Measurements from ENCODE around the gene ASB18. TPM values are rescaled to one million over a fixed set of nuclear protein-coding genes. Genes with fewer than 3 reads are reported as not detected.

The ASB18 gene
- total and polyA plus RNA-seq, 8 donors = not detected

DNA sequence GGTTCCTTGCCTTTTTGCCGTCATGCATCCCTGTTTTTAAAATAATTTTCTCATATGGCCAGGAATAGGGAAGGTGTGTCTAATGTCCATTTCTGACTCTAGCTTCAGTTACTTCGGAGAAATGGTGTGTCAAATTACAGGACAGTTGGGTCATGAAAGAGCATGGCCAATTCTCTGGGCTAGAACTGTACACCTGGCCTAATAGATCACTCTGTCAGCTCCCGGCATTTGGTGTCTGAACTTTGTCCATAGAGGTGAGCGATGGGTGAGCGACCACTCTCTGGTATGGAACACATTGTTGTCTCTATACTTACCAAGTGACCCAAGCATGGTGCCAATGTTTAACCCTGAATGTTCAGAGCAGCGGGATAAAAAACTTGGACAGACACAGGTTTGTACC is 38.3 kb upstream of the ASB18 start:
- Histone ChIP-seq H3K4me3 (no peak overlapping the region), H3K4me1 (no peaks in the 10 kb centered on the region), H3K27me3 (no peaks in the 10 kb centered on the region), H3K27ac (no peak overlapping the region), H3K36me3 (no peaks in the 10 kb centered on the region), H3K9me3 (no peaks in the 10 kb centered on the region)
- DNase-seq (no peak), FAIRE-seq (no peak), ATAC-seq (no peak)
- 81 to 87% methylated on average over 6 of the region's 6 CpGs for WGBS, 2 donors
- intact Hi-C loops (cut with DNase I) = no loop called here
- TF ChIP-seq, protein P1, sequence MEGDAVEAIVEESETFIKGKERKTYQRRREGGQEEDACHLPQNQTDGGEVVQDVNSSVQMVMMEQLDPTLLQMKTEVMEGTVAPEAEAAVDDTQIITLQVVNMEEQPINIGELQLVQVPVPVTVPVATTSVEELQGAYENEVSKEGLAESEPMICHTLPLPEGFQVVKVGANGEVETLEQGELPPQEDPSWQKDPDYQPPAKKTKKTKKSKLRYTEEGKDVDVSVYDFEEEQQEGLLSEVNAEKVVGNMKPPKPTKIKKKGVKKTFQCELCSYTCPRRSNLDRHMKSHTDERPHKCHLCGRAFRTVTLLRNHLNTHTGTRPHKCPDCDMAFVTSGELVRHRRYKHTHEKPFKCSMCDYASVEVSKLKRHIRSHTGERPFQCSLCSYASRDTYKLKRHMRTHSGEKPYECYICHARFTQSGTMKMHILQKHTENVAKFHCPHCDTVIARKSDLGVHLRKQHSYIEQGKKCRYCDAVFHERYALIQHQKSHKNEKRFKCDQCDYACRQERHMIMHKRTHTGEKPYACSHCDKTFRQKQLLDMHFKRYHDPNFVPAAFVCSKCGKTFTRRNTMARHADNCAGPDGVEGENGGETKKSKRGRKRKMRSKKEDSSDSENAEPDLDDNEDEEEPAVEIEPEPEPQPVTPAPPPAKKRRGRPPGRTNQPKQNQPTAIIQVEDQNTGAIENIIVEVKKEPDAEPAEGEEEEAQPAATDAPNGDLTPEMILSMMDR (IDR thresholded peaks at IDR 0.05) = no peak

DNA sequence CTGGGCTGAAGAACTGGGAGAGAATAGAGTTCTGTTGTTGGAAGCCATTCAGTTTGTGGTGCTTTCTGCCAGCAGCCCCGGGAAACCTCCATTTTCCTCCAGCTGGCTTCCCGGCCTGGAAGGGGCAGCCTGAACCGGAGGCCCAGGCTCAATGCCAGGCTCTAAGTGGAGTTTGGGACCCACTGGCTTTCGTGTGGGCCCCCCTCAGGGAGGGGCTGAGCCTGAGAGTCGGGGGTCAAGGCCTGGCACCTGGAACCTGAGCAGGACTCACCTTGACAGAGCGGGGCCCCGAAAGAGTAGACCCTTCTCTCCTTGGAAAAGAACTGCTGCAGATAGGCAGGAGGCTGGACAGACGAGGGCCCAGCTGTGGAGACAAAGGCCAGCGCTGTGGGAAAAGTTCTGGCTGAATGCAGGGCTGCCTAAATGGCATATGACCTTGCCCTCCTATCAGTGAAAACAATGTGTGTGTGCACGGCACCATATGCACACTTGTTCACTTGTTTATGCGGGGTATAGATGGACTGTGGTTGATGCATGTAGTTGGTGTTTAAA is 34.8 kb upstream of the ASB18 start:
- intact Hi-C loops (cut with DNase I) = no loop called here
- TF ChIP-seq, protein P1 (IDR thresholded peaks at IDR 0.05) = no peak
- Histone ChIP-seq H3K27me3 (no peaks in the 10 kb centered on the region), H3K36me3 (no peaks in the 10 kb centered on the region), H3K27ac (no peak overlapping the region), H3K4me3 (no peak overlapping the region), H3K9me3 (no peaks in the 10 kb centered on the region), H3K4me1 (no peaks in the 10 kb centered on the region)
- DNase-seq (no peak), FAIRE-seq (no peak), ATAC-seq (no peak)
- 52 to 56% methylated on average over 11 of the region's 11 CpGs for WGBS, 2 donors

DNA sequence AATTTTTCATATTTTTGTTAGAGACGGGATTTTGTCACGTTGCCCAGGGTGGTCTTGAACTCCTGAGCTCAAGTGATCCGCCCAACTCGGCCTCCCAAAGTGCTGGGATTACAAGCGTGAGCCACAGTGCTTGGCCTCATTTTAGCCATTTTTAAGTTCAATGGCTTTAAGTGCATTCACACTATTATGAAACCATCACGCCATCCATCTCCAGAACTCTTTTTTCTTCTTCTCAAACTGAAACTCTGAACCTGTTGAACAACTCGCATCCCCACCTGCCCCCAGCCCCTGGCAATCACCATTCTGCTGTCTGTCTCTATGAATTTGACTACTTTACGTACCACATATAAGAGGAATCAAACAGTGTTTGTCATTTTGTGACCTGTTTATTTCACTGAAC is 31.3 kb upstream of the ASB18 start:
- Histone ChIP-seq H3K27me3 (no peaks in the 10 kb centered on the region), H3K27ac (no peak overlapping the region), H3K36me3 (no peaks in the 10 kb centered on the region), H3K4me3 (no peak overlapping the region), H3K4me1 (no peaks in the 10 kb centered on the region), H3K9me3 (no peaks in the 10 kb centered on the region)
- intact Hi-C loops (cut with DNase I) = no loop called here
- ATAC-seq = no peak
- WGBS, 2 donors = 55 to 70% methylated on average over 8 of the region's 8 CpGs
- TF ChIP-seq, protein P1 (IDR thresholded peaks at IDR 0.05) = no peak
- FAIRE-seq = no peak
- no peak for DNase-seq

DNA sequence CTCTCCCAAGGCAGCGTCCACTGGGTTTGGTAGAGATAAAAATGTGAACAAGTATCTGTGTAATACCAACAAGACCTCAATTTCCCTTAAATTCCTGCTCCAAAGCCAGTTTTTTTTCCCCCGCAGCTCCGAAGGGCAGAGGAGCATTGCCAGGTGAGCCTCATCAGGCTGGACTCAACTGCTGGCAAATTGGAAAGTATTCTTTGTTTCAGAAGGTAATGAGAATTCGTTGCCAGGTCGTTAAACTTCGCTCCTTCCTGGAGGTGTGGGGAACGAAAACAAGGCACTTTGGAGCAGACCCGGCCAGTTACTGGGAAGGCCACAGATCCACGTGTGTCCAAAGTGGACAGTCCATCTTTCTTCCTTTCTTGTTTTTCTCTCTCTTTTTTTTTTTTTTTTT is 30.4 kb upstream of the ASB18 start:
- Histone ChIP-seq H3K36me3 (no peaks in the 10 kb centered on the region), H3K9me3 (no peaks in the 10 kb centered on the region), H3K4me3 (no peak overlapping the region), H3K27me3 (no peaks in the 10 kb centered on the region), H3K4me1 (no peaks in the 10 kb centered on the region), H3K27ac (no peak overlapping the region)
- TF ChIP-seq, protein P1 (IDR thresholded peaks at IDR 0.05) = no peak
- ATAC-seq = no peak
- FAIRE-seq = no peak
- intact Hi-C loops (cut with DNase I) = no loop called here
- DNase-seq = no peak
- 74 to 80% methylated on average over 9 of the region's 9 CpGs for WGBS, 2 donors

DNA sequence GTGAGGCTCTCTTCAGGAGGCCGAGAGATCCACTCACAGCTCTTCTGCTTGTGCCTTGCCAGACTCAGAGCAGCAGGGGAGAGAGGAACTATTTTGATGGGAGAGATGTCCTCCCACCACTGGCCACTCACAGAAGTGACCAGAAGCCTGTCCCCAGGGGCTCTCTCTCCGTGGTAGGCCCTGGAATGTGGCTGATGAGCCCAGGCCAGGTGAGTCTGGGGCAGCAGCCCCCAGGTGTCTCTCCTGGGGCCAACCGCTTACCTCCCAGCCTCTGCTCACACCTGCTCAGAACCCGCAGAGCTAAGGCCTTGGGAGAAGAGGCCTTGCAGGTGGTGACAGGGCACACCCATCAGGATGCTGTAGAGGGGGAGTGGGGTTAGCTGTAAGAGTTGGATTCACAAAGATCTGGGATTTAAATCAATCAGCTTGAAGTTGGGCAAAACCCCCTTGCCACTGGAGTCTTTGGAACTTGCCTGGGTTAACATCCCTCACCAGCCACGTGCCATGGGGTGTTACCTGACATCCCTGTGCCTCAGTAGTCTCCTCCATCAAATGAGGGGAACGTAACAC is 29.1 kb upstream of the ASB18 start:
- TF ChIP-seq, protein P1 (IDR thresholded peaks at IDR 0.05) = no peak
- Histone ChIP-seq H3K36me3 (no peaks in the 10 kb centered on the region), H3K27me3 (no peaks in the 10 kb centered on the region), H3K4me3 (no peak overlapping the region), H3K9me3 (no peaks in the 10 kb centered on the region), H3K4me1 (no peaks in the 10 kb centered on the region), H3K27ac (no peak overlapping the region)
- intact Hi-C loops (cut with DNase I) = no loop called here
- DNase-seq (no peak), FAIRE-seq (no peak), ATAC-seq (no peak)
- WGBS, 2 donors = 70 to 76% methylated on average over 6 of the region's 6 CpGs

Measured in pancreas (tissue), 10 donors.